Right lobe of liver (tissue), 6 donors: ENCODE data around the gene SPP1. TPM values are rescaled to one million over a fixed set of nuclear protein-coding genes. Genes with fewer than 3 reads are reported as not detected.

Source experiments
- ATAC-seq, 4 donors: fragments of 200-7000 bp; cut with Tn5 transposase; one replicate each; pipeline ENCODE4 v1.9.1; 2020; ENCODE audit warnings: mild to moderate bottlenecking in 4 of 4, moderate library complexity in 4 of 4
- DNase-seq, 3 donors: peaks; one replicate each; pipeline ENCODE4 v3.0.0-alpha.2; 2020
- H3K27ac ChIP-seq, 3 donors: fragments of 200-600 bp; one replicate each; pipeline ENCODE4 v1.8.0; 2022
- H3K27me3 ChIP-seq, 2 donors: fragments of 200-600 bp; one replicate each; pipeline ENCODE4 v1.8.0; 2022
- H3K36me3 ChIP-seq, 4 donors: fragments of 200-600 bp; sonication (generic) in 1 of 4; one replicate each; pipeline versions ENCODE4 v1.5.1 to v1.8.0; 2017 to 2022; ENCODE audit warnings: control low read depth in 1 of 4
- H3K4me1 ChIP-seq, 4 donors: fragments of 200-600 bp; sonication (generic) in 1 of 4; one replicate each; pipeline versions ENCODE4 v1.5.1 to v1.8.0; 2017 to 2022; ENCODE audit warnings: control low read depth in 1 of 4
- H3K4me3 ChIP-seq, 3 donors: fragments of 200-600 bp; one replicate each; pipeline ENCODE4 v1.8.0; 2022
- H3K9me3 ChIP-seq, 4 donors: fragments of 200-600 bp; sonication (generic) in 1 of 4; one replicate each; pipeline versions ENCODE4 v1.5.1 to v1.8.0; 2017 to 2022; ENCODE audit warnings: control low read depth in 1 of 4
- POLR2A ChIP-seq: fragments of 450-650 bp; IDR thresholded peaks from one replicate; pipeline ENCODE4 v1.6.1; 2017; ENCODE audit warnings: antibody characterized with exemption, mild to moderate bottlenecking
- WGBS: methylation state at CpG from one replicate; pipeline ENCODE4 v1.1.6; 2018; ENCODE audit warnings: low coverage, low lambda C conversion rate; ENCODE audit not compliant: insufficient coverage; ENCODE audit errors: missing lambda C conversion rate; 5-methylcytosine and 5-hydroxymethylcytosine counted together
- intact Hi-C, 2 donors: fragments of 100-400 bp; cut with DNase I; formaldehyde crosslinking; loops; one replicate each; pipeline versions ENCODE4 v1.11.2 to v1.14.1; 2022
- total RNA-seq, 6 experiments: library from RNA; depleted of rRNA in 2 of 6; stranded (reverse); fragments of >200 nt in 2 of 6; fragmentation: NEBNext Ultra II Directional in 3 of 6; extraction: Animal tissue kit (Norgen Biotek cat#: 25700) in 3 of 6; gene quantifications; one replicate each; pipeline versions ENCODE4 v1.1.0 to v1.2.4, GENCODE V29; 2016 to 2023
- TF ChIP-seq, protein P1 (sequence below), 4 donors: fragments of 200-600 bp in 3 of 4; fragments of 450-650 bp in 1 of 4; IDR thresholded peaks; one replicate each; pipeline versions ENCODE4 v1.5.1 to v1.8.0; 2016 to 2022; ENCODE audit warnings: antibody characterized with exemption in 4 of 4, mild to moderate bottlenecking in 2 of 4
- donor health status: DM: no; HTN: yes; CAD: no.
- donor health status: DM: no; HTN: no; CAD: no.
- donor health status: DM: no; HTN: no; CAD: no.
- donor health status: DM: no; HTN: yes; CAD: no.
- donor health status: DM: no; HTN: yes; CAD: no.

SPP1 gene
- total RNA-seq, 6 experiments from 2014 or later = 6.0 to 240 (median 15.5) TPM

DNA sequence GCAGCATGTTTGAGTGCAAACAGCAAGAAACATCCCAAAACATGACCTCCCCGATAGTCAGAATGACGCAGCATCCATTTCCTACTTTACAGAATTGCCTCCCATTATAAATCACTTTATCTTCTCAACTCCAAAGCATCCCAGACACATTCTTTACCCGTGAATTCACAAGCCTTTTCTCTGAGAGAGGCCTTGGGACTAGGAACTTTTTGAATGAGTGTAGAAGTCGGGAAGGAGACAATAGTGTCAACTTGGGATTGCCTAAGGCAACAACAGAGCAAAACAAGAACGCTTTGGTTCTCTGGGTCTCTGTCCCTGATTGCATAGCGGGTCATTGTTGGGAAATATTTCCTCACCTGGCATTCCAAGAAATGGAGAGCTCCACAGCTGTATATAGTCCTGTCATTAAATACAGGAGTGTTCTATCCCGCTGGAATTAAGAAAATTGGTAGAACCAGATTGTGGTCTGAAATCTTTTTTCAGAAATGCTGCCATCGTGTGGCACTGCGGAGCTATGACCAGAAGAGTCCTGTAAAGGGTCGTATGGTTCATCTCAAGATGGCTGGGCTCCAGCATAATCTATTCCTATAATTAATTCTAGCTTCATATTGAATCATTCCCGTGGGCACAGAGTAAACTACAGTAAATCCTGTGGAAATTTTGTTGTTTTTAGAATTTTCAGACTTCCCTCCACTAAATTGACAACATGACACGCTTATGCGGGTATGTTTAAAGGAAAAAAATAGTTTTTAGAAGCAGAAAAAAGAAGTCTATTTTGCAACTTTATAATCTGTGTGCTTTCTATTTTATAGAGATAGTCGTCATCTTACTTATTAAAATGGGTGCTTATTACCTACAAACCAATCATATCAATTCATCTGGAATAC is 2.0 kb upstream of the SPP1 start:
- H3K4me1 ChIP-seq = peaks cover 0 to 21% (median 8%) of the 10 kb centered on the region in 4 donors
- peak; percentile 62 to 66 (median 64) for DNase-seq
- H3K27me3 ChIP-seq = no peaks in the 10 kb centered on the region
- no peak overlapping the region for H3K27ac ChIP-seq
- no peak for TF ChIP-seq POLR2A
- TF ChIP-seq, protein P1, sequence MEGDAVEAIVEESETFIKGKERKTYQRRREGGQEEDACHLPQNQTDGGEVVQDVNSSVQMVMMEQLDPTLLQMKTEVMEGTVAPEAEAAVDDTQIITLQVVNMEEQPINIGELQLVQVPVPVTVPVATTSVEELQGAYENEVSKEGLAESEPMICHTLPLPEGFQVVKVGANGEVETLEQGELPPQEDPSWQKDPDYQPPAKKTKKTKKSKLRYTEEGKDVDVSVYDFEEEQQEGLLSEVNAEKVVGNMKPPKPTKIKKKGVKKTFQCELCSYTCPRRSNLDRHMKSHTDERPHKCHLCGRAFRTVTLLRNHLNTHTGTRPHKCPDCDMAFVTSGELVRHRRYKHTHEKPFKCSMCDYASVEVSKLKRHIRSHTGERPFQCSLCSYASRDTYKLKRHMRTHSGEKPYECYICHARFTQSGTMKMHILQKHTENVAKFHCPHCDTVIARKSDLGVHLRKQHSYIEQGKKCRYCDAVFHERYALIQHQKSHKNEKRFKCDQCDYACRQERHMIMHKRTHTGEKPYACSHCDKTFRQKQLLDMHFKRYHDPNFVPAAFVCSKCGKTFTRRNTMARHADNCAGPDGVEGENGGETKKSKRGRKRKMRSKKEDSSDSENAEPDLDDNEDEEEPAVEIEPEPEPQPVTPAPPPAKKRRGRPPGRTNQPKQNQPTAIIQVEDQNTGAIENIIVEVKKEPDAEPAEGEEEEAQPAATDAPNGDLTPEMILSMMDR (IDR thresholded peaks at IDR 0.05) = peak; percentile 84 to 87 (median 86)
- intact Hi-C loops = loop anchor here in 1 of 2 donors (5.0 kb wide), 1 partner anchor 121 kb away; no protein-coding TSS in a partner anchor
- ATAC-seq = peak; percentile 88 to 93 (median 90)
- no peaks in the 10 kb centered on the region for H3K9me3 ChIP-seq
- H3K4me3 ChIP-seq = peak overlapping the region in 1 of 3 donors; percentile 16
- H3K36me3 ChIP-seq = no peaks in the 10 kb centered on the region
- WGBS = 25% methylated on average over 14 of the region's 14 CpGs

DNA sequence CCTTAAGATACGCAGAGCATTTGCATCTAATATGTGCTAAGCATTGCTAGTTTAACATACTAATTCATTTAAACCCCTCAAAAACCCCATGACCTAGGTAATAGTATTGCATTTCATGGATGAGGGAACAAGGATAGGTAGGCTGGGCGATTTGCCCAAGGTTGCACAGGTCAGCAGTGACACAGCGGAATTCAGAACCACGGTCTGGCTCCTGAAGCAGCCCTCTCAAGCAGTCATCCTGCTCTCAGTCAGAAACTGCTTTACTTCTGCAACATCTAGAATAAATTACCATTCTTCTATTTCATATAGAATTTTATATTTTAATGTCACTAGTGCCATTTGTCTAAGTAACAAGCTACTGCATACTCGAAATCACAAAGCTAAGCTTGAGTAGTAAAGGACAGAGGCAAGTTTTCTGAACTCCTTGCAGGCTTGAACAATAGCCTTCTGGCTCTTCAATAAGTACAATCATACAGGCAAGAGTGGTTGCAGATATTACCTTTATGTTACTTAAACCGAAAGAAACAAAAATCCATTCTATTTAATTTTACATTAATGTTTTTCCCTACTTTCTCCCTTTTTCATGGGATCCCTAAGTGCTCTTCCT is 555 bp upstream of the SPP1 start:
- Histone ChIP-seq H3K4me1 (peaks cover 0 to 21% (median 8%) of the 10 kb centered on the region in 4 donors), H3K36me3 (no peaks in the 10 kb centered on the region), H3K27me3 (no peaks in the 10 kb centered on the region), H3K4me3 (no peak overlapping the region), H3K27ac (no peak overlapping the region), H3K9me3 (no peaks in the 10 kb centered on the region)
- DNase-seq (peak; percentile 82 to 83 (median 83)), ATAC-seq (peak; percentile 90 to 96 (median 92))
- intact Hi-C loops = loop anchor here in 1 of 2 donors (5.0 kb wide), 1 partner anchor 123 kb away; no protein-coding TSS in a partner anchor
- 30% methylated on average over 6 of the region's 6 CpGs for WGBS
- TF ChIP-seq, protein P1 (IDR thresholded peaks at IDR 0.05) = no peak
- no peak for TF ChIP-seq POLR2A

DNA sequence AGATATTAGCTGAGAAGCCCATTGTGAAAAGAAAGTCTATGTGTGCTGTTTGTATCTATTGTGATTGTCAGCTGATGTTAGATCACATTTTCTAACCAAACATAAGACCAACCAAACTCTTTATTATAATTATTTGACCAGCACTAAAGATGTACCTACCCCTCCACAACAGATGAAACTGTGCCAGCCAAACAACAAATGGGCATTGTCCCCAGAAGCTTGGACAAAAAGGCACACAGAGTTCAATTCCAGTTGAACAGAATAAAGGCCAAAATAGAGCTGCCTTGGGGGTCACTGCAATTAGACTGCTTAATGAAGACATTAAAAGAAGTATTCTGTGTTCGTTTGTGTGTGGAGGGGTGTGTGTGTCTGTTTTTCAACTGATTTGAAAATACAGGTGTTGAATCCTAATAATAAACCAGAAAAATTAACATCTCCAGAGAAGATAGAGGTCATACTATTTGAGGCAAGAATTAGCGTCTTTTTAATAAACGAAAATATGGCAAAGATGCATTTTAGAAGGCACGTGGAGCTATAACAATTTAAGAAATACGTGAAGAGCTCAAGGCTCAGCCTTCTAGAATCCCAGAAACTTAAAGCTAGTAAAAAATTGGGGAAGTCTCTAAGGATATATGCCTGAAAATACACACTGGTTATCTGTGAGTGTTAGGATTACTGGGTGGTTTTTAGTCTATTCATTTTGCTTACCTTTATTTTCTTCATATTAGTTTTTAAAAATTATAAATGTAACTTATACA is 2.2 kb downstream of the SPP1 start:
- DNase-seq (no peak), ATAC-seq (no peak)
- Histone ChIP-seq H3K4me1 (peaks cover 0 to 21% (median 8%) of the 10 kb centered on the region in 4 donors), H3K9me3 (no peaks in the 10 kb centered on the region), H3K27me3 (no peaks in the 10 kb centered on the region), H3K27ac (no peak overlapping the region), H3K36me3 (no peaks in the 10 kb centered on the region), H3K4me3 (no peak overlapping the region)
- intact Hi-C loops = no loop called here
- TF ChIP-seq POLR2A = no peak
- TF ChIP-seq, protein P1 (IDR thresholded peaks at IDR 0.05) = no peak
- 47% methylated on average over 4 of the region's 5 CpGs for WGBS

DNA sequence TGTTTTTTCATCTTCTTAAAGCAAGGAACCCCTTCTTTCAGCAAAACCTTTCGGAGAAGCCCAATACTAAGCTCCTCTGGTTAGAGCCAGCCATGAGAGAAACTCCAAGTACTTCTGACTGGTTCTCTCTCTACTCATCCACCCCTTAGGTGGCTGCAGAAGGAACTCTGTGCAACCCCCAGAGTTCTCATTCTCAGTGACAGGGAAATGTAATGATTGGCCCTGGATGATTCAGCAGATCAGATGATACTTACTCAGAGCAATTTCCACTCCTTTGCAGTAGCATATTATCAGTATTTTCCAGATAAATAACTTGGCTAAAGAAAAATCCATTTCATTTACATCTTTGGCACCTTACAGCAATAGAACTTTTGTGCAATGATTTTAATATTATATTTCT is 3.2 kb downstream of the SPP1 start:
- TF ChIP-seq, protein P1 (IDR thresholded peaks at IDR 0.05) = no peak
- ATAC-seq (peak in 1 of 4 donors; percentile 12), DNase-seq (no peak)
- 100% methylated on average over 1 of the region's 1 CpG for WGBS
- Histone ChIP-seq H3K27ac (no peak overlapping the region), H3K27me3 (no peaks in the 10 kb centered on the region), H3K4me1 (peaks cover 0 to 17% (median 5%) of the 10 kb centered on the region in 4 donors), H3K4me3 (no peak overlapping the region), H3K9me3 (no peaks in the 10 kb centered on the region), H3K36me3 (no peaks in the 10 kb centered on the region)
- intact Hi-C loops = no loop called here
